HepG2 (cell line): Measurements from ENCODE around the gene UPB1. TPM values are rescaled to one million over a fixed set of nuclear protein-coding genes. Genes with fewer than 3 reads are reported as not detected.
A peak's percentile ranks its signal among the peaks of the same experiment; 100 is the strongest.

Experiments
- CAMTA2 ChIP-seq: sonication (generic); formaldehyde crosslinking; IDR thresholded peaks from 2 replicates; pipeline ENCODE4 v1.4.0; 2020; ENCODE audit warnings: mild to moderate bottlenecking, missing genetic modification reagents, borderline replicate concordance
- FIP1L1 ChIP-seq: fragments of 200-400 bp; formaldehyde crosslinking; IDR thresholded peaks from 2 replicates; pipeline ENCODE4 v1.6.1; 2018; ENCODE audit warnings: low read depth, mild to moderate bottlenecking, low read length, moderate library complexity, borderline replicate concordance; ENCODE audit not compliant: insufficient read depth
- FOXA1 ChIP-seq, 2 experiments: fragments of 450-650 bp in 1 of 2; sonication (generic) in 1 of 2; formaldehyde crosslinking in 1 of 2; IDR thresholded peaks; 2 replicates each; pipeline versions ENCODE4 v1.4.0 to v1.6.1; 2016 to 2020; ENCODE audit warnings: missing genetic modification reagents in 1 of 2
- FOXP1 ChIP-seq, 2 experiments: fragments of 450-650 bp in 1 of 2; IDR thresholded peaks; 2 replicates each; pipeline ENCODE4 v1.6.1; 2017 to 2018; ENCODE audit warnings: antibody characterized with exemption in 1 of 2
- GATAD2A ChIP-seq: IDR thresholded peaks from 2 replicates; pipeline ENCODE4 v1.6.1; 2016
- HNF4G ChIP-seq, 2 experiments: sonication (generic) in 1 of 2; formaldehyde crosslinking in 1 of 2; IDR thresholded peaks; 2 replicates each; pipeline versions ENCODE4 v1.4.0 to v1.6.1; 2011 to 2020; ENCODE audit warnings: borderline replicate concordance in 2 of 2, low read depth in 2 of 2, mild to moderate bottlenecking in 2 of 2, low read length in 1 of 2, missing genetic modification reagents in 1 of 2, moderate library complexity in 1 of 2
- JARID2 ChIP-seq: sonication (generic); formaldehyde crosslinking; IDR thresholded peaks from 2 replicates; pipeline ENCODE4 v1.8.1; 2023; ENCODE audit warnings: missing genetic modification reagents, inconsistent platforms; ENCODE audit not compliant: insufficient replicate concordance
- KDM2A ChIP-seq: sonication (generic); formaldehyde crosslinking; IDR thresholded peaks from 2 replicates; pipeline ENCODE4 v1.4.0; 2020; ENCODE audit warnings: low read depth, missing genetic modification reagents, borderline replicate concordance
- MEF2D ChIP-seq: sonication (generic); formaldehyde crosslinking; IDR thresholded peaks from 2 replicates; pipeline ENCODE4 v1.5.1; 2020; ENCODE audit warnings: mild to moderate bottlenecking, missing genetic modification reagents
- SIN3B ChIP-seq: fragments of 150-350 bp; IDR thresholded peaks from 2 replicates; pipeline ENCODE4 v1.6.1; 2014; ENCODE audit warnings: low read length
- SKI ChIP-seq: fragments of 450-650 bp; IDR thresholded peaks from one replicate; pipeline ENCODE4 v1.6.1; 2018; ENCODE audit warnings: mild to moderate bottlenecking; ENCODE audit not compliant: partially characterized antibody
- SP4 ChIP-seq: sonication (generic); formaldehyde crosslinking; IDR thresholded peaks from 2 replicates; pipeline ENCODE4 v1.8.1; 2023; ENCODE audit warnings: mild to moderate bottlenecking, missing genetic modification reagents
- SRY ChIP-seq: sonication (generic); formaldehyde crosslinking; IDR thresholded peaks from 2 replicates; pipeline ENCODE4 v1.8.0; 2022; ENCODE audit warnings: mild to moderate bottlenecking, missing genetic modification reagents
- ZNF550 ChIP-seq: sonication (generic); formaldehyde crosslinking; IDR thresholded peaks from 2 replicates; pipeline ENCODE4 v1.4.0; 2020; ENCODE audit warnings: mild to moderate bottlenecking, missing genetic modification reagents, borderline replicate concordance
- ZNF652 ChIP-seq: IDR thresholded peaks from 2 replicates; pipeline ENCODE4 v1.6.1; 2016; ENCODE audit warnings: low read depth, borderline replicate concordance
- ZNF788 ChIP-seq: sonication (generic); formaldehyde crosslinking; IDR thresholded peaks from 2 replicates; pipeline ENCODE4 v1.5.0; 2020; ENCODE audit warnings: mild to moderate bottlenecking, missing genetic modification reagents, borderline replicate concordance
- polyA plus RNA-seq, 8 experiments: library from polyadenylated mRNA; depleted of rRNA in 3 of 8; stranded (reverse) in 7 of 8; unstranded in 1 of 8; fragments of >200 nt; fragmentation: Illumina TruSeq in 4 of 8; extraction: Trizol in 4 of 8; gene quantifications; 2 replicates each; pipeline versions ENCODE4 v1.2.1 to v1.2.3, GENCODE V29; 2011 to 2016; ENCODE audit warnings: low read depth in 4 of 8, missing spikeins in 1 of 8, mixed read lengths in 1 of 8; ENCODE audit not compliant: insufficient read depth in 1 of 8
- total RNA-seq, 5 experiments: library from RNA; depleted of rRNA; stranded (reverse); fragments of >200 nt; fragmentation: Illumina TruSeq; extraction: Trizol; gene quantifications; 2 replicates each; pipeline ENCODE4 v1.2.3, GENCODE V29; 2016; ENCODE audit warnings: low read depth in 1 of 5
- TF ChIP-seq, protein P1 (sequence below): sonication (generic); formaldehyde crosslinking; IDR thresholded peaks from 2 replicates; pipeline ENCODE4 v1.9.0; 2022; ENCODE audit warnings: low read depth, missing genetic modification reagents
- TF ChIP-seq, protein P2 (sequence below): sonication (generic); formaldehyde crosslinking; IDR thresholded peaks from 2 replicates; pipeline ENCODE4 v1.5.1; 2020; ENCODE audit warnings: mild to moderate bottlenecking, missing genetic modification reagents, moderate library complexity
- TF ChIP-seq, protein P3 (sequence below): sonication (generic); formaldehyde crosslinking; IDR thresholded peaks from 2 replicates; pipeline ENCODE4 v1.8.1; 2023; ENCODE audit warnings: mild to moderate bottlenecking, missing genetic modification reagents

UPB1 gene
- total and polyA plus RNA-seq, 2 of the 13 experiments (the other 11 are each of a cell fraction or from before 2014, with no cell fraction given) = 0.38 to 1.2 TPM

DNA sequence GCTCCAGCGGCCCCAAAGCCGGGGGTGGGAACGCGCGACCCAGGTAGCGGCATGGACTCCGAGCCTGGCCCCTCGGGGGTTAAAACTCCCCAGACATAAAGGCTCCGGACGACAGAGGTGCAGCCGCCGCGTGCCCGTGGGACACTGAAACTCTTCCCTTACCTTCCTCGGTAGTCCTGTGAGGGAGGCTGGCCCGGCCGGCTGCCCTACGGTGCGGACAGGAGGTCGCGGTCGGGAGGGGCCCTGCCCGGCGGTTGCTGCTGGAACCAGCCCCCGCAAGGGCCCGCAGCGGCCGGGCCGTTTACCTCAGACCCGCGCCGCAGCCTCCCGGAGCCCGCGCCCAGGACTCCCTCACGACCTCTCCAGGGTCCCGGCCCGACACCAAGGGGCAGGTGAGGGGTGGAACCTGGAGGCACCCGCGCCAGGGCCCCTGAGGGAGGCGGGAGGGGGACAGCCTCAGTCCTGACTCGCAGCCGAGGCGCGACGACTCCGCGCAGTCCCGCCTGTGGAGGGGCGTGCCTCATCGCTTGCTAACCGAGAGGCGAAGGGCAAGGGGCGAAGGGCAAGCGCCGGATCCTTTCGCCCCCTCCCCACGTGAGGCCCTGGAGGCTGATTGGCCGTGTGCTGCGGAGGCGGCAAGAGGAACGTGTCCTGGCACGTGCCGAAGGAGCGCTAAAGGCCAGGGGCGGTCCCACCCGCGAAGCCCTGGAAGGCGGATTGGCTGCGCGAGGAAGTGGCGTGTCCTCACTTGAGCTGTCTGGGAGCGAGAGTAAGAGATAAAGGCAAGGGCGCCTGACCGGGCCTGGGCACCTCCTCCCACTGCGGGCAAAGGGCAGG is at the start of gene UPB1 (continued):
- TF ChIP-seq FIP1L1 (no peak), FOXA1 (IDR thresholded peaks at IDR 0.05) (no peak), FOXA1 (CRISPR knock-in tag; IDR thresholded peaks at IDR 0.05) (no peak), ZNF550 (no peak), SIN3B (no peak), SP4 (peak; percentile 35; the same call in 1 of the 2 replicates), KDM2A (CRISPR knock-in tag) (peak; percentile 2; the same call in 1 of the 2 replicates), CAMTA2 (CRISPR knock-in tag) (no peak), JARID2 (no peak), ZNF788 (CRISPR knock-in tag) (no peak), SRY (CRISPR knock-in tag) (no peak), SKI (no peak), FOXP1 (IDR thresholded peaks at IDR 0.05) (no peak), FOXP1 (CRISPR knock-in tag; IDR thresholded peaks at IDR 0.05) (no peak), GATAD2A (no peak), ZNF652 (CRISPR knock-in tag) (peak; percentile 84), HNF4G (IDR thresholded peaks at IDR 0.05; ENCODE audit: borderline replicate concordance, low read depth, low read length) (peak; percentile 52; the same call in 1 of the 2 replicates), HNF4G (CRISPR knock-in tag; IDR thresholded peaks at IDR 0.05; ENCODE audit: borderline replicate concordance, low read depth) (no peak), MEF2D (no peak)
- TF ChIP-seq, protein P1, sequence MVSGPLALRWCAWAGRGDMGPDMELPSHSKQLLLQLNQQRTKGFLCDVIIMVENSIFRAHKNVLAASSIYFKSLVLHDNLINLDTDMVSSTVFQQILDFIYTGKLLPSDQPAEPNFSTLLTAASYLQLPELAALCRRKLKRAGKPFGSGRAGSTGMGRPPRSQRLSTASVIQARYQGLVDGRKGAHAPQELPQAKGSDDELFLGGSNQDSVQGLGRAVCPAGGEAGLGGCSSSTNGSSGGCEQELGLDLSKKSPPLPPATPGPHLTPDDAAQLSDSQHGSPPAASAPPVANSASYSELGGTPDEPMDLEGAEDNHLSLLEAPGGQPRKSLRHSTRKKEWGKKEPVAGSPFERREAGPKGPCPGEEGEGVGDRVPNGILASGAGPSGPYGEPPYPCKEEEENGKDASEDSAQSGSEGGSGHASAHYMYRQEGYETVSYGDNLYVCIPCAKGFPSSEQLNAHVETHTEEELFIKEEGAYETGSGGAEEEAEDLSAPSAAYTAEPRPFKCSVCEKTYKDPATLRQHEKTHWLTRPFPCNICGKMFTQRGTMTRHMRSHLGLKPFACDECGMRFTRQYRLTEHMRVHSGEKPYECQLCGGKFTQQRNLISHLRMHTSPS (CRISPR knock-in tag) = no peak
- TF ChIP-seq, protein P2, sequence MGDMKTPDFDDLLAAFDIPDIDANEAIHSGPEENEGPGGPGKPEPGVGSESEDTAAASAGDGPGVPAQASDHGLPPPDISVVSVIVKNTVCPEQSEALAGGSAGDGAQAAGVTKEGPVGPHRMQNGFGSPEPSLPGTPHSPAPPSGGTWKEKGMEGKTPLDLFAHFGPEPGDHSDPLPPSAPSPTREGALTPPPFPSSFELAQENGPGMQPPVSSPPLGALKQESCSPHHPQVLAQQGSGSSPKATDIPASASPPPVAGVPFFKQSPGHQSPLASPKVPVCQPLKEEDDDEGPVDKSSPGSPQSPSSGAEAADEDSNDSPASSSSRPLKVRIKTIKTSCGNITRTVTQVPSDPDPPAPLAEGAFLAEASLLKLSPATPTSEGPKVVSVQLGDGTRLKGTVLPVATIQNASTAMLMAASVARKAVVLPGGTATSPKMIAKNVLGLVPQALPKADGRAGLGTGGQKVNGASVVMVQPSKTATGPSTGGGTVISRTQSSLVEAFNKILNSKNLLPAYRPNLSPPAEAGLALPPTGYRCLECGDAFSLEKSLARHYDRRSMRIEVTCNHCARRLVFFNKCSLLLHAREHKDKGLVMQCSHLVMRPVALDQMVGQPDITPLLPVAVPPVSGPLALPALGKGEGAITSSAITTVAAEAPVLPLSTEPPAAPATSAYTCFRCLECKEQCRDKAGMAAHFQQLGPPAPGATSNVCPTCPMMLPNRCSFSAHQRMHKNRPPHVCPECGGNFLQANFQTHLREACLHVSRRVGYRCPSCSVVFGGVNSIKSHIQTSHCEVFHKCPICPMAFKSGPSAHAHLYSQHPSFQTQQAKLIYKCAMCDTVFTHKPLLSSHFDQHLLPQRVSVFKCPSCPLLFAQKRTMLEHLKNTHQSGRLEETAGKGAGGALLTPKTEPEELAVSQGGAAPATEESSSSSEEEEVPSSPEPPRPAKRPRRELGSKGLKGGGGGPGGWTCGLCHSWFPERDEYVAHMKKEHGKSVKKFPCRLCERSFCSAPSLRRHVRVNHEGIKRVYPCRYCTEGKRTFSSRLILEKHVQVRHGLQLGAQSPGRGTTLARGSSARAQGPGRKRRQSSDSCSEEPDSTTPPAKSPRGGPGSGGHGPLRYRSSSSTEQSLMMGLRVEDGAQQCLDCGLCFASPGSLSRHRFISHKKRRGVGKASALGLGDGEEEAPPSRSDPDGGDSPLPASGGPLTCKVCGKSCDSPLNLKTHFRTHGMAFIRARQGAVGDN (CRISPR knock-in tag) = peak; percentile 81
- TF ChIP-seq, protein P3, sequence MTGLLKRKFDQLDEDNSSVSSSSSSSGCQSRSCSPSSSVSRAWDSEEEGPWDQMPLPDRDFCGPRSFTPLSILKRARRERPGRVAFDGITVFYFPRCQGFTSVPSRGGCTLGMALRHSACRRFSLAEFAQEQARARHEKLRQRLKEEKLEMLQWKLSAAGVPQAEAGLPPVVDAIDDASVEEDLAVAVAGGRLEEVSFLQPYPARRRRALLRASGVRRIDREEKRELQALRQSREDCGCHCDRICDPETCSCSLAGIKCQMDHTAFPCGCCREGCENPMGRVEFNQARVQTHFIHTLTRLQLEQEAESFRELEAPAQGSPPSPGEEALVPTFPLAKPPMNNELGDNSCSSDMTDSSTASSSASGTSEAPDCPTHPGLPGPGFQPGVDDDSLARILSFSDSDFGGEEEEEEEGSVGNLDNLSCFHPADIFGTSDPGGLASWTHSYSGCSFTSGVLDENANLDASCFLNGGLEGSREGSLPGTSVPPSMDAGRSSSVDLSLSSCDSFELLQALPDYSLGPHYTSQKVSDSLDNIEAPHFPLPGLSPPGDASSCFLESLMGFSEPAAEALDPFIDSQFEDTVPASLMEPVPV (CRISPR knock-in tag) = 0 out of 2 replicates have a peak, but pooled peaks have one; percentile 28
